Activated naive CD4-positive, alpha-beta T cell treated with anti-CD3 and anti-CD28 coated beads, Interleukin-2, amount 50 U/mL, for 16 hours (primary cell): ENCODE data around the gene TANGO2.

ENCODE experiments used
- DNase-seq: peaks from one replicate; pipeline ENCODE4 v3.0.0-alpha.2; 2020

The TANGO2 gene

GRCh38 chr22:20110359-20110985 lies 89.6 kb downstream of the TANGO2 start:
- DNase-seq = no peak

- DNase-seq = no peak
Observed at GRCh38 chr22:20111045-20111688, 90.3 kb downstream of the TANGO2 start.

GRCh38 chr22:20111689-20112622 lies 91.0 kb downstream of the TANGO2 start:
- no peak for DNase-seq

GRCh38 chr22:20112623-20113511 lies 92.0 kb downstream of the TANGO2 start:
- DNase-seq = no peak

GRCh38 chr22:20113551-20114310 lies 92.8 kb downstream of the TANGO2 start:
- no peak for DNase-seq

GRCh38 chr22:20114506-20115475 lies 93.9 kb downstream of the TANGO2 start:
- DNase-seq = no peak

- DNase-seq = no peak
Observed at GRCh38 chr22:20115691-20116375, 94.9 kb downstream of the TANGO2 start, which contains the start of gene RANBP1. TSS of gene RANBP1 (plus strand) at chr22:20116104. CDS start at chr22:20116185, 81 bp downstream.

GRCh38 chr22:20116376-20116950 lies 95.6 kb downstream of the TANGO2 start:
- no peak for DNase-seq
